Kidney epithelial cell (primary cell): ENCODE data around the gene CORO7. TPM values are rescaled to one million over a fixed set of nuclear protein-coding genes. Genes with fewer than 3 reads are reported as not detected.

Source experiments
- DNase-seq: peaks from one replicate; pipeline ENCODE4 v3.0.0-alpha.2; 2010; ENCODE audit warnings: low read depth
- H3K27me3 ChIP-seq: 2 replicates; pipeline ENCODE4 v1.6.0; 2011; ENCODE audit warnings: low read length; ENCODE audit not compliant: control insufficient read depth, insufficient read depth
- H3K36me3 ChIP-seq: 2 replicates; pipeline ENCODE4 v1.5.1; 2011; ENCODE audit warnings: low read length; ENCODE audit not compliant: control insufficient read depth, insufficient read depth
- H3K4me3 ChIP-seq: 2 replicates; pipeline ENCODE4 v1.5.1; 2011; ENCODE audit warnings: low read depth, mild to moderate bottlenecking, control low read depth, low read length
- total RNA-seq: library from RNA; depleted of rRNA; stranded (reverse); fragments of >200 nt; gene quantifications from 2 replicates; pipeline ENCODE4 v1.2.3, GENCODE V29; 2015
- TF ChIP-seq, protein P1 (sequence below): IDR thresholded peaks from 2 replicates; pipeline ENCODE4 v1.5.1; 2011; ENCODE audit warnings: mild to moderate bottlenecking, moderate library complexity, low read length, control low read depth, inconsistent platforms; ENCODE audit not compliant: insufficient read depth, poor library complexity, severe bottlenecking

The CORO7 gene
- total RNA-seq, 1 donor from 2014 or later, result 57.3 TPM

DNA sequence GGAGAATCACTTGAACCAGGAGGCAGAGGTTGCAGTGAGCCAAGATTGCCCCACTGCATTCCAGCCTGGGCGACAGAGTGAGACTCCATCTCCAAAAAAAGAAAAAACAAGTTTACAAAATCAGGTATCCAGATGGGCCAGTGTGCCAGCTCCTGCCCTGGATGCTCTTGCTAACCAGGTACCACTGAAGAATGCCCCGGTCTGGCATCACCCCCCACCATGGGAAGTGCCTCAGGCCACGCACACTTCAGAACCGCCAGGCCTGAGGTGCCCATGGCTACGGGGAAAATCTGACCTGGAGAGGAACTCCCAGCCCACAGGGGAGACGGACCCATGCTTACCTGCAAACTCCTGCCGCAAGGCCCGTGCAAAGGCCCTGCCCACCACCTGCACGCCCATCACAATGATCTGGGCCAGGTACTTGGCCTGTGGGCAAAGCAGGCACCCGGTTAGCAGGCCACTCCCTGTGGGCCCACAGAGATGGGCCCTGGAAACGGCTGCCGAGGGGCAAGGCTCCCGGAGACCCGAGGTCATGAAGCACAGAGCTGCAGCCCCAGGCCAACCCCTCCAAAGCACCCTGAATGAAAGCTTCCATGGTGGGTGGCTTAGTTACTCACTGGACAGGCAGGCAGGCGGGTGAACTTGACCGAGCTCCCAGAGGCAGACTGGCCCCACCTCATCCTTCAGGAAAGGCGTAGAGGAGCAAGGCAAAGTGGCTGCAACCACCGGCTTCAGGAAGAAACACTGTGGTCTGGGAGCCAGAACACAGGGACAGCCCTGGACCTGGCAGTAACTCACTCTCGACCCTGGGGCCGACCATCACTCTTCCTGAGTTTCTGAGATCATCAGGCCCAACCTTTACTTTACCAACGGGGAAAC lies 73.3 kb downstream of the CORO7 start:
- Histone ChIP-seq H3K36me3 (peaks cover 3% of the 10 kb centered on the region), H3K4me3 (no peak overlapping the region), H3K27me3 (no peaks in the 10 kb centered on the region)
- no peak for DNase-seq
- TF ChIP-seq, protein P1, sequence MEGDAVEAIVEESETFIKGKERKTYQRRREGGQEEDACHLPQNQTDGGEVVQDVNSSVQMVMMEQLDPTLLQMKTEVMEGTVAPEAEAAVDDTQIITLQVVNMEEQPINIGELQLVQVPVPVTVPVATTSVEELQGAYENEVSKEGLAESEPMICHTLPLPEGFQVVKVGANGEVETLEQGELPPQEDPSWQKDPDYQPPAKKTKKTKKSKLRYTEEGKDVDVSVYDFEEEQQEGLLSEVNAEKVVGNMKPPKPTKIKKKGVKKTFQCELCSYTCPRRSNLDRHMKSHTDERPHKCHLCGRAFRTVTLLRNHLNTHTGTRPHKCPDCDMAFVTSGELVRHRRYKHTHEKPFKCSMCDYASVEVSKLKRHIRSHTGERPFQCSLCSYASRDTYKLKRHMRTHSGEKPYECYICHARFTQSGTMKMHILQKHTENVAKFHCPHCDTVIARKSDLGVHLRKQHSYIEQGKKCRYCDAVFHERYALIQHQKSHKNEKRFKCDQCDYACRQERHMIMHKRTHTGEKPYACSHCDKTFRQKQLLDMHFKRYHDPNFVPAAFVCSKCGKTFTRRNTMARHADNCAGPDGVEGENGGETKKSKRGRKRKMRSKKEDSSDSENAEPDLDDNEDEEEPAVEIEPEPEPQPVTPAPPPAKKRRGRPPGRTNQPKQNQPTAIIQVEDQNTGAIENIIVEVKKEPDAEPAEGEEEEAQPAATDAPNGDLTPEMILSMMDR, result no peak

DNA sequence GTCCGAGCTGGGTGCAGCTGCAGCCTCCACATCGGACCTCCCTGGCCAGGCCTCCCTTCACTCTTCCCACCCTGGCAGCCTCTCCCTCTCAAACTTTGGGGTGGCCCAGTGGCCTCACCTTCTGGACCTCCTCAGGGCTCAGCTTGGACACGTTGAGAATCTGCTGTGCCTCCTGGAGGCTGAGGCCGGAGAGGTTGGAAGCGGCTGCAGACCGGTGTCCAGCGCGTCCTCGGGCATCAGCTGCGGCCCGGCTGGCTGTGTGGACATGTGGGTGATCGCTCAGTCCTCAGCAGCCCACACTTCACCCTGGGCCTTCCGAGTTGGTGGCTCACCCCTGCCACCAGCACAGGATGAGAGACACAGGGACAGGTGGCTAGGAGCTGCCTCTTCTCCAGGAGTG lies 75.1 kb downstream of the CORO7 start:
- TF ChIP-seq, protein P1, result no peak
- no peak overlapping the region for H3K4me3 ChIP-seq
- peaks cover 3% of the 10 kb centered on the region for H3K36me3 ChIP-seq
- DNase-seq, result no peak
- no peaks in the 10 kb centered on the region for H3K27me3 ChIP-seq

DNA sequence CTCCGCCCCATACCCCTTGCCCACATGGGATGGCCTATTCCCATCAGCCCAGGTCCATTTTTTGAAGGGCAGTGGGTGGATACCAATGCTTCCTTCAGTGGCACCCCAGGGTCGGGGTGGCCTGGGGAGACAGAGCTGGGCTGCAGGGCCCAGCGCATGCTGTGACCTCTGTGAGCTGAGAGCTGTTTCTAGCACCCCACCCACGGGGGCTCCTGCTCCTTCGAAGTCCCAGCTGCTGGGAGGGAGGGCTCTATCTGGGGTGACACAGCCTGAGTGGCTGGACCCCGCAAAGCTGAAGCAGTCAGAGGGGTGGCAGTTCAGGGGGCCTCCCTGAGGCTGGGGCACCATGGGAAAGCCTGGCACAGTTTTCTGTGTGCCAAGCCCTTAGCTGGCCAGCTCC lies 76.0 kb downstream of the CORO7 start:
- Histone ChIP-seq H3K36me3 (peaks cover 3% of the 10 kb centered on the region), H3K27me3 (no peaks in the 10 kb centered on the region), H3K4me3 (no peak overlapping the region)
- DNase-seq, result no peak
- TF ChIP-seq, protein P1, result no peak

DNA sequence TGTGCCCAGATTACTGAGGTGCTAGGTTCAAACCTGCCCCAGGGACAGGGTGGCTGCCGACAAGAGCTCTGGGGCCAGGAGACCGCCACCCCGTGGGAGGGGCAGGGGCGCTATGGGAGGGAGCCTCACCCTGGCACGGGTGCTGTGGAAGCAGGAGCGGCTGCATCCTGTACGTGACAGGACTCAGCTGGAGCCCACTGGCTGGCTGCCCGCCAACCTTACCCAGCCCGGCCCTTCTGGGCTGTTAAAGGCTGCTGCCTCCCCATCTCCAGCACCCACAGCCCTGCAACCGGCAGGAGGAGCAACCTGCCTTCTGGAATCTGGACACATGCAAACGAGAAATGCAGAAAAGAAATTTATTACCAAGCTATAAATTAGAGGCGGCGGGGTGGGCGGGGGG lies 76.5 kb downstream of the CORO7 start:
- Histone ChIP-seq H3K36me3 (peaks cover 4% of the 10 kb centered on the region), H3K27me3 (no peaks in the 10 kb centered on the region), H3K4me3 (no peak overlapping the region)
- TF ChIP-seq, protein P1, result peak; percentile 9
- no peak for DNase-seq

DNA sequence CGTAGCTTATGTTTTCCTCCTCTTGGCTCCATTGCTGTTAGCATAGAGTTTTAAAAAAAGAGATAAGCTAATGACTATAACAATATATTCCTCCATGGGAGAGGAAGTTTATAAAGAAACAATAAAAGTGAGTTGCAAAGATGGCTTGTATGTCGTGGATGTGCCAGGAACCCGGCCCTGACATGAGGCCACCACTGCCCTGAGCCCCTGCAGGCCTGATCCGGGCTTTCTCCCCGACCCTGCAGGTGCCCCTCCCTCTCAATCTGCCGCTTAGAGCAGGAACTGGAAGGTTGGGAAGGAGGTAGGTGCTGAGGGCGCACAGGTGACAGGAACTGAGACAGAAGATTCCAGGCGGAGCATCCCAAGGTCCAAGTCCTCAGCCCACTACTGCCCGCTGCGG lies 76.9 kb downstream of the CORO7 start:
- no peak for DNase-seq
- TF ChIP-seq, protein P1, result no peak
- H3K36me3 ChIP-seq, result peaks cover 6% of the 10 kb centered on the region
- no peak overlapping the region for H3K4me3 ChIP-seq
- no peaks in the 10 kb centered on the region for H3K27me3 ChIP-seq

DNA sequence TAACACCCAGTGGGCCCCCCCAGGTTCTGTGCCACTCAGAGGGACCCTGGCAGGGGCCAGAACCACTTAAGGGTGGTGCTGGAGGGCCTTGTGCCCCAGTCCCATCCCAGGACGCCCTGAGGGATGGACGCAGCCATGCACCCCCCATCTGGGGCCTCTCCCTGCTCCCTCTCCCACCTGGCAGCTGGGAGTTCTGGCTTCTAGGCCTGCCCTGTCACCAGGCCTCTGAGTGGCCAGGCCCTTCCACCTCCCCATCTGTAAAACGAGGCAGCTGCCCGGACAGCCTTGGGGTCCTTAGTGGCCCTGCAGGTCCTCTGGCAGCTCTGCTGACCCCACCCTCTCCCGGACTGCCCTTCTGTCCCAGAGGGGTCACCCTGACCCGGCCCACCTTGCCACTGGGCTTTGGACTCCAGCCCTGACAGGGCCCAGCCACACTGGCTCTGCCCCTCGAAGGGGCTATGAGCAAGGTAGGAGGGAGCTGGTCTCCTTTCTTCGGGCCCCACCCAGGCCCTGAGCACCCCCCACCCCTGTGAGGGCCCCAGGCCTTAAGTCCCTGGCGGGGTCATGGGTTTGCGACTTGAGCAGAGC lies 77.6 kb downstream of the CORO7 start:
- TF ChIP-seq, protein P1, result no peak
- no peak overlapping the region for H3K4me3 ChIP-seq
- peaks cover 6% of the 10 kb centered on the region for H3K36me3 ChIP-seq
- no peak for DNase-seq
- H3K27me3 ChIP-seq, result no peaks in the 10 kb centered on the region
